ACC112 (cell line): Measurements from ENCODE around the gene UBE2R2.

Experiments used
- H2AFZ ChIP-seq: fragments of 200-600 bp; sonication (generic); one replicate; pipeline ENCODE4 v1.6.0; 2017; ENCODE audit warnings: antibody characterized with exemption, low read length; ENCODE audit not compliant: unreplicated experiment
- H3K27ac ChIP-seq: fragments of 200-600 bp; sonication (generic); 2 replicates; pipeline ENCODE4 v1.5.1; 2014; ENCODE audit warnings: low read depth, mild to moderate bottlenecking, antibody characterized with exemption, low read length, moderate library complexity
- H3K27me3 ChIP-seq: fragments of 200-600 bp; sonication (generic); 2 replicates; pipeline ENCODE4 v1.6.1; 2014; ENCODE audit warnings: mild to moderate bottlenecking, antibody characterized with exemption, low read length, moderate library complexity, mixed read lengths; ENCODE audit not compliant: insufficient read depth
- H3K36me3 ChIP-seq: fragments of 200-600 bp; sonication (generic); 2 replicates; pipeline ENCODE4 v1.6.1; 2016; ENCODE audit warnings: mild to moderate bottlenecking, antibody characterized with exemption, low read length, moderate library complexity, mixed read lengths; ENCODE audit not compliant: insufficient read depth
- H3K4me1 ChIP-seq: fragments of 200-600 bp; sonication (generic); one replicate; pipeline ENCODE4 v1.6.1; 2016; ENCODE audit warnings: low read length, mixed read lengths; ENCODE audit not compliant: insufficient read depth, unreplicated experiment, control insufficient read depth
- H3K4me3 ChIP-seq: fragments of 200-600 bp; sonication (generic); 2 replicates; pipeline ENCODE4 v1.5.1; 2014; ENCODE audit warnings: mild to moderate bottlenecking, low read depth, low read length
- H3K79me2 ChIP-seq: fragments of 200-600 bp; sonication (generic); one replicate; pipeline ENCODE4 v1.6.0; 2016; ENCODE audit warnings: low read length; ENCODE audit not compliant: control insufficient read depth, unreplicated experiment, insufficient read depth

UBE2R2 gene

GRCh38 chr9:33917036-33917435 is 100.1 kb downstream of the UBE2R2 start:
- Histone ChIP-seq H3K27me3 (no peaks in the 10 kb centered on the region), H3K79me2 (peaks cover 6% of the 10 kb centered on the region), H3K36me3 (0 out of 2 replicates have a peak, but pooled peaks cover 29% of the 10 kb centered on the region), H3K4me1 (no peaks in the 10 kb centered on the region), H3K4me3 (no peak overlapping the region), H2AFZ (no peak overlapping the region), H3K27ac (no peak overlapping the region)

GRCh38 chr9:33919276-33919897 is 102.4 kb downstream of the UBE2R2 start:
- H2AFZ ChIP-seq = no peak overlapping the region
- no peaks in the 10 kb centered on the region for H3K27me3 ChIP-seq
- no peak overlapping the region for H3K27ac ChIP-seq
- no peak overlapping the region for H3K4me3 ChIP-seq
- no peaks in the 10 kb centered on the region for H3K4me1 ChIP-seq
- 0 out of 2 replicates have a peak, but pooled peaks cover 19% of the 10 kb centered on the region for H3K36me3 ChIP-seq
- H3K79me2 ChIP-seq = peaks cover 2% of the 10 kb centered on the region

- peaks cover 4% of the 10 kb centered on the region for H3K4me1 ChIP-seq
- H3K79me2 ChIP-seq = no peaks in the 10 kb centered on the region
- H3K27ac ChIP-seq = no peak overlapping the region
- peaks cover 14% of the 10 kb centered on the region; the same call in 1 of the 2 replicates for H3K36me3 ChIP-seq
- H3K27me3 ChIP-seq = no peaks in the 10 kb centered on the region
- H2AFZ ChIP-seq = no peak overlapping the region
- H3K4me3 ChIP-seq = no peak overlapping the region
Measured at GRCh38 chr9:33921967-33922895, 105.3 kb downstream of the UBE2R2 start.

GRCh38 chr9:33923079-33923478 is 106.1 kb downstream of the UBE2R2 start:
- peaks cover 13% of the 10 kb centered on the region; the same call in 1 of the 2 replicates for H3K36me3 ChIP-seq
- H3K4me3 ChIP-seq = no peak overlapping the region
- no peaks in the 10 kb centered on the region for H3K27me3 ChIP-seq
- no peak overlapping the region for H2AFZ ChIP-seq
- H3K4me1 ChIP-seq = peaks cover 4% of the 10 kb centered on the region
- H3K27ac ChIP-seq = no peak overlapping the region
- no peaks in the 10 kb centered on the region for H3K79me2 ChIP-seq

GRCh38 chr9:33923998-33924701 is 107.2 kb downstream of the UBE2R2 start:
- Histone ChIP-seq H2AFZ (no peak overlapping the region), H3K27me3 (no peaks in the 10 kb centered on the region), H3K27ac (no peak overlapping the region), H3K4me3 (no peak overlapping the region), H3K4me1 (peaks cover 4% of the 10 kb centered on the region), H3K79me2 (no peaks in the 10 kb centered on the region), H3K36me3 (peaks cover 15% of the 10 kb centered on the region; the same call in 1 of the 2 replicates)

GRCh38 chr9:33924978-33925797 is 108.2 kb downstream of the UBE2R2 start:
- H3K27ac ChIP-seq = no peak overlapping the region
- peaks cover 4% of the 10 kb centered on the region for H3K4me1 ChIP-seq
- peaks cover 15% of the 10 kb centered on the region; the same call in 1 of the 2 replicates for H3K36me3 ChIP-seq

GRCh38 chr9:33926746-33927485 is 110.0 kb downstream of the UBE2R2 start:
- Histone ChIP-seq H2AFZ (no peak overlapping the region), H3K79me2 (no peaks in the 10 kb centered on the region), H3K4me3 (no peak overlapping the region), H3K36me3 (peaks cover 13% of the 10 kb centered on the region; the same call in 1 of the 2 replicates), H3K27me3 (no peaks in the 10 kb centered on the region), H3K4me1 (peaks cover 4% of the 10 kb centered on the region), H3K27ac (no peak overlapping the region)

More at GRCh38 chr9:33924978-33925797, 108.2 kb downstream of the UBE2R2 start:
- Histone ChIP-seq H3K4me3 (no peak overlapping the region), H3K79me2 (no peaks in the 10 kb centered on the region), H3K27me3 (no peaks in the 10 kb centered on the region), H2AFZ (no peak overlapping the region)

- Histone ChIP-seq H3K27ac (no peak overlapping the region), H3K79me2 (no peaks in the 10 kb centered on the region), H3K36me3 (peaks cover 15% of the 10 kb centered on the region; the same call in 1 of the 2 replicates), H3K27me3 (no peaks in the 10 kb centered on the region), H2AFZ (no peak overlapping the region), H3K4me1 (peaks cover 4% of the 10 kb centered on the region), H3K4me3 (no peak overlapping the region)
Measured at GRCh38 chr9:33927694-33928093, 110.7 kb downstream of the UBE2R2 start.

- Histone ChIP-seq H2AFZ (no peak overlapping the region), H3K4me1 (no peaks in the 10 kb centered on the region), H3K27me3 (no peaks in the 10 kb centered on the region), H3K27ac (no peak overlapping the region), H3K79me2 (no peaks in the 10 kb centered on the region), H3K4me3 (no peak overlapping the region), H3K36me3 (peaks cover 33% of the 10 kb centered on the region; the same call in 1 of the 2 replicates)
Measured at GRCh38 chr9:33931326-33931725, 114.4 kb downstream of the UBE2R2 start.
